ENCODE data around the gene MALAT1.
A peak's percentile ranks its signal among the peaks of the same experiment; 100 is the strongest.
"Not testable (repeated sequence)": the region's sequence is repeated elsewhere in the genome, so short reads cannot be mapped to it uniquely, and the experiment has no call there.

Gene MALAT1

GRCh38 chr11:65498977-65499712 is at the start of gene MALAT1:
MALAT1 (plus strand) TSS chr11:65499045.
- peak; percentile 92 for DNase-seq

- not testable (repeated sequence) for DNase-seq
These were observed 47.5 kb upstream of the MALAT1 start for GRCh38 chr11:65451301-65451700.

DNA sequence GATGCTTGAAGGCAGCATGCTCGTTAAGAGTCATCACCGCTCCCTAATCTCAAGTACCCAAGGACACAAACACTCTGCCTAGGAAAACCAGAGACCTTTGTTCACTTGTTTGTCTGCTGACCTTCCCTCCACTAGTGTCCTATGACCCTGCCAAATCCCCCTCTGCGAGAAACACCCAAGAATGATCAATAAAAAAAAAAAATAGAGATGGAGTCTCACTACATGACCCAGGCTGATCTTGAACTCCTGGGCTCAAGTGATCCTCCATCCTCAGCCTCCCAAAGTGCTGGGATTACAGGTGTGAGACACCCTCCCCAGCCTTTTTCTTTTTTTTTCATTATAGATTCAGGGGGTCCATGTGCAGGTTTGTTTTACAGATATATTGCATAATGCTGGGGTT is 46.6 kb upstream of the MALAT1 start:
- not testable (repeated sequence) for DNase-seq

- no peak for DNase-seq
These were observed 45.9 kb upstream of the MALAT1 start for GRCh38 chr11:65452806-65453490.

DNA sequence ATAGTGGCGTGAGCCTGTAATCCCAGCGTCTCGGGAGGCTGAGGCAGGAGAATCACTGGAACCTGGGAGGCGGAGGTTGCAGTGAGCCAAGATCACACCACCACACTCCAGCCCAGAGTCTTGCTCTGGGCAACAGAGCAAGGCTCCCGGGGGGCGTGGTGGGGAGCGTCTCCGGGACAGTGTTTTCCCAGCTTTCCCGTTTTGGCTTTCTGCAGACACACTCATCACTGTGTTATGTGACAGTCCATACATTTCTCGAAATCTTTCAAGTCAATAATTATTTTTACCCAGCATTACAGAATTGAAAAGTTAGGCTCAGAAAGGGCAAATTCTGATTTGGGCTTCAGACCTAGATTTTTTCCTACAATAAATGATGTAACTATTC is 44.5 kb upstream of the MALAT1 start:
- no peak for DNase-seq

DNA sequence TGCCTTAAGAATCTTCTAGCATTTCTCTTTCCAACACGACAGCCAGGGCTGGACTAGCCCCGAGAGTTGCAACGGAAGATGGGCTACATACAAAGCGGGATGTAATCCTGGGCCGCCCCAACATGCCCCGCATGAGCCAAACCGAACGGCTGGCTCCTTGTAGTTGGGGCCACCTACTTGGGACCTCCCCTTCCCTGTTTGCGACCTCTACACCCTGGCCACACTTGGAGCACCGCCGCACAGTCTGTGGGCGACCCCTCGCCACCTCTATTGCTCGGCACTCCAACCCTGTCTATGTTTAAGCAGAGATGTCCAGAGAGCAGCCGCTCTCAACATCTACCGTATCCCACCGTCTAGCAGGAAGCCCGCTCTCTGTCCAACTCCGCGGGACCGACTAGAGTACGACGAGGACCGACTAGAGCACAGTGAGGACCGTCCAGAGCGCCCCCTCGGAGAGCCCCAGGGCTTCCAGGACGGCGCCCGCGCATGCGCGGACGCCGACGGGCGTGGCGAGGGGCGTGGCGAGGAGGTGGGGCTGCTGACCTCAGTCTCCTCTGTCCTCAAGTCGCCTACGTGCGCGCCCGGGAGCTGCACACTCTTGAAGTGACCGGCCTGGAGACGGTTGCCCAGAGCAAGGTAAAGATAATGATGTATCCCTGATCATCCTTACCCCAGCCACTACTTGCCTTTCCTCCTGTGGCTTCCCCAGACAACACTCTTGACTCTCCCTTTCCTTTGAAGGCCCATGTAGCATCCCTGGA is 44.0 kb upstream of the MALAT1 start:
- DNase-seq: peak; percentile 81

DNA sequence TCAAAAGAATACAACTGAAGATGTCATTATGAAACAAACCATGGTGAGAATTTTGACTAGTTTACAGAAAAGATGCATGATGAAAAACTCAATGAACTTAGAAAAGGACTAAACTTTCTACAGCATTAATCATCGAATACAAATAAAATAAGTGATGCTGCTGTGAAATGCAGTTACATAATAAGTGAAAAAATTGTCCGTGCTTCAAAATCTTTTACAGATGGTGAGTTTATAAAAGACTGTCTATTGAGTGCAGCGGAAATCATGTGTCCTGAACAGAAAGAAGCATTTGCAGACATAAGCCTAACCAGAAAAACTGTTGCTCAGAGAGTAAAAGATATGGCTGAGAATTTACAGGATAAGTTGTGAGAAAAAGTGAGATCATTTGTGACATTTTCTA is 42.4 kb upstream of the MALAT1 start:
- no peak for DNase-seq

- DNase-seq: no peak
These were observed 39.3 kb upstream of the MALAT1 start for GRCh38 chr11:65459552-65459951.

DNA sequence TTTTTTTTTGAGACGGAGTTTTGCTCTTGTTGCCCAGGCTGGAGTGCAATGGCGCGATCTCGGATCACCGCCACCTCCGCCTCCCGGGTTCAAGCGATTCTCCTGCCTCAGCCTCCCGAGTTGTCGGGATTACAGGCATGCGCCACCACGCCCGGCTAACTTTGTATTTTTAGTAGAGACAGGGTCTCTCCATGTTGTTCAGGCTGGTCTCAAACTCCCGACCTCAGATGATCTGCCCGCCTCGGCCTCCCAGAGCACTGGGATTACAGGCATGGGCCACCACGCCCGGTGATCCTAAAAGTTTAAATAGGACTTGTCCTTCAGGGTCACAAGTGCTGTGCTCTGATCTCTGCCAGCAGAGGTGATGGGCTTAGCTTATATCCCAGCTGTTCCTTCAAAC is 33.4 kb upstream of the MALAT1 start:
- not testable (repeated sequence) for DNase-seq

- DNase-seq: not testable (repeated sequence)
These were observed 31.5 kb upstream of the MALAT1 start for GRCh38 chr11:65467306-65467705.

DNA sequence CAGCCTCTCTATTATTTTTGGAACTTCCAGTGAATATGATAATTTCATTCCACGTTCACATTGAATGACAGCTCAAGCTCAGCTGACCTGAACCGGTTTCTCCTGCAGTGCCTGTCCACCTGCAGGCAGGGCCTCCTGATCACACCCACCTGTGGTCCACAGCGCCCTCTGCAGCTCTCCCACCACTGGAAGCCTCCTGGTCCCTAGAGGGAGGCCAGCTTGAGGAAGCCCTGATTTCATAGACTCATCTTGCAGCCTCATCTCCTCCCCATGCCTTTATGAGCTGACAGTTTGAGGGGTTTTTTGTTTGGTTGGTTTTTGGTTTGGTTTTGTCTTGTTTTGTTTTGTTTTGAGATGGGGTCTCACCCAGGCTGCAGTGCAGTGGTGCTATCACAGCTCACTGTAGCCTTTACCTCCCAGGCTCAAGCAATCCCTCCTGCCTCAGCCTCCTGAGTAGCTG is 29.9 kb upstream of the MALAT1 start:
- no peak for DNase-seq

DNA sequence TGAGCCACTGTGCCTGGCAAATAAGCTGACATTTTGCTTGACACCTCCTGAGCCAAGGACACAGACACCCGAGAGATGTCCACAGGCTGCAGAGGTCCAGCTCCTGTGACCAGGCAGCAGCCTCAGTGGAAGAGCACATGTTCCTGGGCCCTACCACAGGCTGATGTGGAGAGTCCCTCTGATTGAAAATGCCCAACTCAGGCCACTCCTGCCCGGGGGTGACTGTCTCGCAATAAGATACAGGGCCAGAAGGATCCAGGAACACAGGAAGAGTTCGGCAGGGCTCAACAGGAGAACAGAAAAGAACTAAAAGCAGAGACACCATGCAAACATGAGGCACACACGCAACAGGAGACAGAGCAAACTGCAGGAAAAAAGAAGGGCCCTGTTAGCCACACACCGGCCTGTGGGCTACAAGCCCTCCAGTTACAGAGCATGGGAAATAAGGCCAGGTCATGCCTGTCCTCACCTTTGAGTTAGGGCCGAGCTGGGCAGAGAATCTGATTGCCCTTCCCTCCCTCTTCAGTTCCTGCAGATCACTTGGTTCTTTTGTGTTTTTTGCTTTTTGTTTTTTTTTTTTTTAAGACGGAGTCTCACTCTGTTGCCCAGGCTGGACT is 28.3 kb upstream of the MALAT1 start:
- DNase-seq: no peak

DNA sequence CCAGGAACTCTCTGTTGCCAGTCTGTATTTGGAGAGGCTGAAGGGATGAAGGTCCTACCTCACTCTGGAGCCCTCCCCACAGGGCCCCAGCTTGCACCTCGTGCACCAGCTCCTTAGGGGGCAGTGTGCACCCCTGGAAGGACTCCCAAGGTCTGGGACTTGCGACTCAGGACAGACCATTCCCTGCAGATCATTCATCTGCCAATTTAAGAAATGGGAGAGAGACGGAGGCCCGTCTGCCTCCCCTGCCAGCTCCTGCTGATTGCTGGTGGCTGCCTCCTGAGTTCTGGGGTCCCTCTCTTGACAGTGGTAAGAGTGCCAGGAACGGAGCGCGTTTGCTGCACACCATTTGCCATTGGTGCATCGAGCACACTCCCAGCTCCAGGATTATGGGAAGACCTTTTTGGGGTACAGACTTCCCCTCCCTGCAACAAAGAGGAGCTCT is 27.4 kb upstream of the MALAT1 start:
- no peak for DNase-seq

DNA sequence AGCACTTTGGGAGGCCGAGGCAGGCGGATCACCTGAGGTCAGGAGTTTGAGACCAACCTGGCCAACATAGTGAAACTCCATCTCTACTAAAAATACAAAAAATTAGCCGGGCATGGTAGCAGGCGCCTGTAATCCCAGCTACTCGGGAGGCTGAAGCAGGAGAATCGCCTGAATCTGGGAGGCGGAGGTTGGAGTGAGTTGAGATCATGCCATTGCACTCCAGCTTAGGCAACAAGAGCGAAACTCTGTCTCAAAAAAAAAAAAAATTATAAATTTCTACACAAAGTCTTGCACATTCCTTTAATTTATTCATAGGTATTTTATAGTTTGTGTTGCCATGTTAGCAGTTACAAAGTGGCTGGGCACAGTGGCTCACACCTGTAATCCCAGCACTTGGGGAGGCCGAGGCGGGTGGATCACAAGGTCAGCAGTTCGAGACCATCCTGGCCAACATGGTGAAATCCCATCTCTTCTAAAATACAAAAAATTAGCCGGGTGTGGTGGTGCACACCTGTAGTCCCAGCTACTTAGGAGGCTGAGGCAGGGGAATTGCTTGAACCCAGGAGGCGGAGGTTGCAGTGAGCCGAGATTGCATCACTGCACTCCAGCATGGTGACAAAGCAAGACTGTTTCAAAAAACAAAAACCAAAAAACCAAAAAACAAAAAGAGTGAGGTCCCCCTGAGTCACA is 26.1 kb upstream of the MALAT1 start:
- not testable (repeated sequence) for DNase-seq

- DNase-seq: no peak
These were observed 25.5 kb upstream of the MALAT1 start for GRCh38 chr11:65473278-65473860.

GRCh38 chr11:65474864-65475263 is 24.0 kb upstream of the MALAT1 start:
- DNase-seq: no peak

- no peak for DNase-seq
These were observed 22.2 kb upstream of the MALAT1 start for GRCh38 chr11:65476632-65477148.

- peak; percentile 94 for DNase-seq
These were observed 21.5 kb upstream of the MALAT1 start for GRCh38 chr11:65477149-65477965.

DNA sequence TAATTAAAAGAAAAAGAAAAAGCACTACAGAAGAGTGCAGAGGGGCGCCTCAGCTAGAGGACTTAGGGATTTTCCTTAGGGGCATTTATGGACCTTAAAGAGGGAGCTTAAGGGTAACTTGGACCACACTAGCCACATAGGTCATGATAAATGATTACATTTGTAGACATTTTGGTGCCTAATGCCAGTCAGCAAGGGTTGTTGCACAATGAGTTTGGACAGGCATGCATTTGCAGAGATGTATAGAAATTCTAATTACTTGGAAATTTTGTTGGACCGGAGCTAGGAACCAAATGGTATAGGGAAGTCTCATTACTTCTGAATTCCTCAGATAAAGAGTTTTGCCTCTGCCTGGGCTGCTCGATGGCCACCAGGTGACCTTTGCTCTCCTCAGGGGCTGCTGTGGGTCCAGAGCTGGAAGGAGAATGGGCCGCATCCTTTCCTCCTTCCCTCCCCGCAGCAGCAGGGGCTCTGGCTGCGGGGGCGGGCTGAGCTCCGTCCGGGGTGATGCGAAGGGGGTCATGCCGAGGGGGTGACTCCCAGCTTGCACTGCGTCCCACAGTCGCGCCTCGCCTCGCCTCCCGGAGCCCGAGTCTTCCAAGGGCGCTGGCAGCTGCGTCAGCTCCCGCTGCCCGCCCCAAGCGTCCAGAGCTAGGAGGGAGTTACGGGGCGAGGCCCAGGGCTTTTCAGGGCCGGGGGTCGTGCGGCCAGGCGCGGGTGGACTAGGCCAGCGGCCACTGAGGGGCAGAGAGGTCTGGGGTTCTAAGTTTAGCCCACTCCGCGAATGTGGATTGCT is 20.3 kb upstream of the MALAT1 start:
- no peak for DNase-seq

All from stimulated activated CD4-positive, alpha-beta T cell treated with anti-CD3 and anti-CD28 coated beads, Interleukin-4, amount 100 ng/mL, for 1 hour (primary cell).